A673 (cell line): ENCODE results near the gene DMD. TPM values are rescaled to one million over a fixed set of nuclear protein-coding genes. Genes with fewer than 3 reads are reported as not detected.

Experiments
- BruUV-seq: library from RNA; stranded (reverse); fragments of 400-500 nt; replicated peaks from 2 replicates; lab custom pipeline; 2021; lab: Mats Ljungman, UMichigan
- CTCF ChIA-PET: fragments of 300-600 bp; sonication (Branson Sonifier 250); formaldehyde crosslinking; loops from one replicate; lab custom pipeline; 2022; ENCODE audit warnings: antibody characterized with exemption; lab: Charles Lee
- POLR2A ChIA-PET: fragments of 300-600 bp; sonication (Branson Sonifier 250); formaldehyde crosslinking; loops from one replicate; lab custom pipeline; 2022; ENCODE audit warnings: antibody characterized with exemption; ENCODE audit not compliant: low non-redundant PET; lab: Charles Lee
- DNase-seq: peaks from one replicate; pipeline ENCODE4 v3.0.0-alpha.2; 2015; ENCODE audit warnings: low spot score
- H3K27ac ChIP-seq: fragments of 200-600 bp; sonication (generic); 2 replicates; pipeline ENCODE4 v1.5.1; 2016; ENCODE audit warnings: mixed run types, low read depth, mild to moderate bottlenecking, mixed read lengths, antibody characterized with exemption, low read length; ENCODE audit not compliant: poor library complexity, severe bottlenecking
- H3K27me3 ChIP-seq: fragments of 200-600 bp; sonication (generic); replicated peaks from 2 replicates; pipeline ENCODE4 v1.6.1; 2017; ENCODE audit warnings: mixed run types, low read depth, mild to moderate bottlenecking, mixed read lengths, antibody characterized with exemption, low read length; ENCODE audit not compliant: insufficient read depth, poor library complexity
- H3K36me3 ChIP-seq: fragments of 200-600 bp; sonication (generic); 2 replicates; pipeline ENCODE4 v1.6.1; 2016; ENCODE audit warnings: mixed run types, mild to moderate bottlenecking, mixed read lengths, antibody characterized with exemption, low read length; ENCODE audit not compliant: insufficient read depth, poor library complexity, severe bottlenecking
- H3K4me1 ChIP-seq: fragments of 200-600 bp; sonication (generic); 2 replicates; pipeline ENCODE4 v1.6.1; 2017; ENCODE audit warnings: mixed run types, mild to moderate bottlenecking, mixed read lengths, antibody characterized with exemption, low read length; ENCODE audit not compliant: insufficient read depth, poor library complexity, severe bottlenecking
- H3K4me3 ChIP-seq: fragments of 200-600 bp; sonication (generic); 2 replicates; pipeline ENCODE4 v1.5.1; 2016; ENCODE audit warnings: low read depth, mixed run types, mild to moderate bottlenecking, mixed read lengths, low read length; ENCODE audit not compliant: poor library complexity, severe bottlenecking
- H3K9me3 ChIP-seq: fragments of 200-600 bp; sonication (generic); 2 replicates; pipeline ENCODE4 v1.6.1; 2016; ENCODE audit warnings: mixed run types, low read depth, mild to moderate bottlenecking, mixed read lengths, antibody characterized with exemption, low read length; ENCODE audit not compliant: poor library complexity, severe bottlenecking
- EZH2 ChIP-seq: fragments of 200-600 bp; sonication (generic); IDR thresholded peaks from 2 replicates; pipeline ENCODE4 v1.6.1; 2017; ENCODE audit warnings: borderline replicate concordance, low read depth, mild to moderate bottlenecking, mixed read lengths, antibody characterized with exemption, low read length; ENCODE audit not compliant: poor library complexity, severe bottlenecking
- intact Hi-C: fragments of 100-400 bp; cut with micrococcal nuclease; formaldehyde crosslinking; loops from one replicate; pipeline ENCODE4 v1.10.0; 2022; ENCODE audit not compliant: unreplicated experiment
- total RNA-seq: library from RNA; stranded (reverse); gene quantifications from 2 replicates; pipeline ENCODE4 v1.2.3, GENCODE V29; 2021
- TF ChIP-seq, protein P1 (sequence below): fragments of 300-800, 200-600 bp; sonication (generic); conservative IDR thresholded peaks from 2 replicates; pipeline ENCODE4 v1.5.1; 2017; ENCODE audit warnings: low read depth, mild to moderate bottlenecking, antibody characterized with exemption, low read length, moderate library complexity, mixed read lengths

DMD gene
- total RNA-seq, 1 experiment from 2014 or later = 5.4 TPM

DNA sequence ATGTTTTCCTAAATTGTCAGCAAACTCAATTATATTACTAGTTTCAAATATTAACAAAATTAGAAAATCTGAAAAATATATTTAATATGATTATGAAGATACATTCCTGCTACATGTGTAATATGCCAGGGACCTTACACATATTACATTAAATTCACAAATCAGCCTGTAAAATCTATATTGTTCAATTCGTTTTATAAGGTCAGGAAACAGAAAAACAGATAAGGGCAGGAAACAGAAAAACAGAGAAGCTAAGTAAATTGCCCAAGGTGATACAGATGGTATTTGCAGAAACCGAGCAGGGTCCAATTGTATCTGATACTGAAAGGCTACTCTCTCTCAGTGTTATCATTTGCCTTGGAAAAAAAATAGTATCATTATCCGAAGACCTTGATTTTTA lies 739.0 kb downstream of the DMD start:
- ChIA-PET POLR2A (no interaction called here), CTCF (no interaction called here)
- no peak overlapping the region for H3K4me3 ChIP-seq
- TF ChIP-seq, protein P1, sequence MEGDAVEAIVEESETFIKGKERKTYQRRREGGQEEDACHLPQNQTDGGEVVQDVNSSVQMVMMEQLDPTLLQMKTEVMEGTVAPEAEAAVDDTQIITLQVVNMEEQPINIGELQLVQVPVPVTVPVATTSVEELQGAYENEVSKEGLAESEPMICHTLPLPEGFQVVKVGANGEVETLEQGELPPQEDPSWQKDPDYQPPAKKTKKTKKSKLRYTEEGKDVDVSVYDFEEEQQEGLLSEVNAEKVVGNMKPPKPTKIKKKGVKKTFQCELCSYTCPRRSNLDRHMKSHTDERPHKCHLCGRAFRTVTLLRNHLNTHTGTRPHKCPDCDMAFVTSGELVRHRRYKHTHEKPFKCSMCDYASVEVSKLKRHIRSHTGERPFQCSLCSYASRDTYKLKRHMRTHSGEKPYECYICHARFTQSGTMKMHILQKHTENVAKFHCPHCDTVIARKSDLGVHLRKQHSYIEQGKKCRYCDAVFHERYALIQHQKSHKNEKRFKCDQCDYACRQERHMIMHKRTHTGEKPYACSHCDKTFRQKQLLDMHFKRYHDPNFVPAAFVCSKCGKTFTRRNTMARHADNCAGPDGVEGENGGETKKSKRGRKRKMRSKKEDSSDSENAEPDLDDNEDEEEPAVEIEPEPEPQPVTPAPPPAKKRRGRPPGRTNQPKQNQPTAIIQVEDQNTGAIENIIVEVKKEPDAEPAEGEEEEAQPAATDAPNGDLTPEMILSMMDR = no peak
- no peak for TF ChIP-seq EZH2
- intact Hi-C loops = no loop called here
- no peaks in the 10 kb centered on the region for H3K27me3 ChIP-seq
- no peaks in the 10 kb centered on the region for H3K4me1 ChIP-seq
- no TSS peak for BruUV-seq
- no peaks in the 10 kb centered on the region for H3K36me3 ChIP-seq
- no peak overlapping the region for H3K27ac ChIP-seq
- DNase-seq = no peak
- no peaks in the 10 kb centered on the region for H3K9me3 ChIP-seq

DNA sequence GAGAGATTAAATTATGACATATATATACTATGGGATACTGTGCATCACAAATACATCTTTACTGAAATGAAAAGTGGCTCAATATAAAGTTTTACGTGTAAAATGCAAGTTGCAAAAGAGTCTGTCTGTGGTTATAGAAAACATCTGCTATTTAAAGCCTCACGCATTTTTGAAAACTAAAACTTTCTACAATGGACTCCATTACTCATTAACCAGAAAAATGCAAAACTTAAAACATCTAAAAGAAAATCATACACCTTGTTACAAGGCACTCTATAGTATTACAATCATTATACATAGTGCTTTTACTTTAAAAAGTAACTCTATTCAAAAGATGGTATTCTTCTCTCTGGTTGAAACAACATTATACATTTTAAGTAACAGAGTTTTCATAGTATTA lies 755.6 kb downstream of the DMD start:
- H3K9me3 ChIP-seq = no peaks in the 10 kb centered on the region
- ChIA-PET POLR2A (no interaction called here), CTCF (no interaction called here)
- no peak for DNase-seq
- intact Hi-C loops = no loop called here
- no peaks in the 10 kb centered on the region for H3K4me1 ChIP-seq
- no peak overlapping the region for H3K27ac ChIP-seq
- no peak overlapping the region for H3K4me3 ChIP-seq
- no peaks in the 10 kb centered on the region for H3K27me3 ChIP-seq
- no TSS peak for BruUV-seq
- H3K36me3 ChIP-seq = no peaks in the 10 kb centered on the region
- TF ChIP-seq EZH2 = no peak
- TF ChIP-seq, protein P1 = no peak

- POLR2A ChIA-PET = no interaction called here
- no TSS peak for BruUV-seq
- H3K27me3 ChIP-seq = no peaks in the 10 kb centered on the region
- intact Hi-C loops = no loop called here
- H3K4me3 ChIP-seq = no peak overlapping the region
- CTCF ChIA-PET = no interaction called here
- DNase-seq = no peak
- no peaks in the 10 kb centered on the region for H3K36me3 ChIP-seq
- H3K27ac ChIP-seq = no peak overlapping the region
- H3K4me1 ChIP-seq = no peaks in the 10 kb centered on the region
- H3K9me3 ChIP-seq = no peaks in the 10 kb centered on the region
- TF ChIP-seq, protein P1 = no peak
- TF ChIP-seq EZH2 = no peak
Observed at GRCh38 chrX:32451954-32452695, 759.2 kb downstream of the DMD start.
